ENCODE measurements around the gene CLASRP. TPM values are rescaled to one million over a fixed set of nuclear protein-coding genes. Genes with fewer than 3 reads are reported as not detected.

The CLASRP gene
- total and polyA plus RNA-seq, 2 of the 8 experiments (the other 6 are each of a cell fraction or from before 2014, with no cell fraction given), result 22.3 to 71.7 TPM

DNA sequence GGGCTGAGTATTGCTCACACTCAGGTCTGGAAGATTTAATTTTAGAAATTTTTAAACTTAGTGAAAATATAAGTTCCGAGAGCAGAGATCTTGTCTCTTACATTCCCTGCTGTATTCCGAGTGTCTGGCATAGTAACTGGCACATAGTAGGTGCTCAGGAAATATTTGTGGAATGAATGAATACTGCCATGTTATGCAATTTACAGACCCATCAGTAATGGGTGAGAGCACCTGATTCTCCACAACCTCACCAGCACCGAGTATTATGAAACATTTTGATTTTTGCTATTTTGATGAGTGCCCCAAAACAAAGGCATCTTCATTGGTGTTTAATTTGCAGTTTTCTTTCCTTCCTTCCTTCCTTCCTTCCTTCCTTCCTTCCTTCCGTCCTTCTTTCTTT, 15.8 kb upstream of the CLASRP start:
- 93% methylated on average over 4 of the region's 4 CpGs; no CpG with 5 or more reads in 1 of the 2 experiments for whole genome bisulfite sequencing, 2 experiments (ENCODE audit: extremely low coverage in 1 of 2, insufficient coverage in 1 of 2, insufficient read length in 1 of 2, insufficient replicate concordance in 2 of 2, low coverage in 1 of 2, low lambda C conversion rate in 2 of 2, missing lambda C conversion rate in 1 of 2)
- CTCF ChIA-PET (ENCODE audit: partially characterized antibody), result no interaction called here
- no peak for FAIRE-seq
- TF ChIP-seq KDM5A (IDR thresholded peaks at IDR 0.05; ENCODE audit: low read length) (no peak), CHD1 (IDR thresholded peaks at IDR 0.05; ENCODE audit: low read depth, low read length) (no peak), CBX8 (IDR thresholded peaks at IDR 0.05; ENCODE audit: borderline replicate concordance, low read depth, low read length) (no peak), EZH2 (IDR thresholded peaks at IDR 0.05; ENCODE audit: low read depth, low read length, severe bottlenecking) (no peak), SIRT6 (IDR thresholded peaks at IDR 0.05; ENCODE audit: low read length) (no peak), E2F6 (IDR thresholded peaks at IDR 0.05) (no peak), SIX5 (IDR thresholded peaks at IDR 0.05; ENCODE audit: low read depth, low read length) (no peak), USF2 (IDR thresholded peaks at IDR 0.05; ENCODE audit: low read length) (no peak), POLR2AphosphoS5 (IDR thresholded peaks at IDR 0.05; ENCODE audit: low read depth, low read length) (no peak), ZNF274 (IDR thresholded peaks at IDR 0.05; ENCODE audit: borderline replicate concordance, extremely low read depth, low read length) (no peak), SRF (IDR thresholded peaks at IDR 0.05; ENCODE audit: low read depth, low read length) (no peak), TAF1 (IDR thresholded peaks at IDR 0.05; ENCODE audit: low read depth, low read length) (no peak), SUZ12 (IDR thresholded peaks at IDR 0.05; ENCODE audit: low read length) (no peak)

More for the DNA sequence above, 15.8 kb upstream of the CLASRP start:
- H2BK120ac ChIP-seq (replicated peaks; ENCODE audit: low read depth, low read length), result no peak overlapping the region
- H3K23me2 ChIP-seq (ENCODE audit: low read depth, low read length), result no peaks in the 10 kb centered on the region
- no peaks in the 10 kb centered on the region for H3K79me1 ChIP-seq (ENCODE audit: low read depth, low read length)
- 0 out of 7 replicates have a peak, but pooled peaks cover 0 to 2% (median 0%) of the 10 kb centered on the region in 4 experiments for H3K4me1 ChIP-seq (replicated peaks in 1 of 4; ENCODE audit: control insufficient read depth in 3 of 4, insufficient read depth in 4 of 4, low read length in 3 of 4)
- H3K79me2 ChIP-seq (ENCODE audit: control insufficient read depth in 1 of 2, insufficient read depth in 2 of 2, low read length in 2 of 2), result no peaks in the 10 kb centered on the region
- H4K91ac ChIP-seq (replicated peaks; ENCODE audit: insufficient read length, low read length), result no peak overlapping the region
- H3K56ac ChIP-seq (replicated peaks; ENCODE audit: insufficient read length, low read depth, low read length), result no peak overlapping the region
- no peaks in the 10 kb centered on the region for H4K20me1 ChIP-seq (replicated peaks in 1 of 2; ENCODE audit: control insufficient read depth in 1 of 2, insufficient read depth in 2 of 2, low read length in 2 of 2)
- H2BK5ac ChIP-seq (ENCODE audit: low read depth, low read length), result no peak overlapping the region
- H3K4ac ChIP-seq (replicated peaks; ENCODE audit: insufficient read length, low read depth, low read length), result no peak overlapping the region
- H3K27me3 ChIP-seq (replicated peaks in 1 of 4; ENCODE audit: control insufficient read depth in 3 of 4, extremely low read depth in 1 of 4, insufficient read depth in 3 of 4, low read length in 3 of 4), result no peaks in the 10 kb centered on the region
- H4K8ac ChIP-seq (ENCODE audit: extremely low read depth, insufficient read depth, low read length), result no peak overlapping the region
- no peak overlapping the region for H3K4me3 ChIP-seq (ENCODE audit: extremely low read depth in 1 of 4, insufficient read depth in 2 of 4, low read depth in 3 of 4, low read length in 4 of 4)
- H2BK12ac ChIP-seq (ENCODE audit: low read depth, low read length), result no peak overlapping the region
- H2AFZ ChIP-seq (ENCODE audit: low read length), result no peak overlapping the region
- H2AK5ac ChIP-seq (ENCODE audit: low read depth, low read length), result no peak overlapping the region
- POLR2A ChIA-PET (ENCODE audit: partially characterized antibody), result interaction anchor here (0.6 kb wide), 1 partner anchor 24 kb away, joined by 3 read pairs; no protein-coding TSS in a partner anchor
- H4K5ac ChIP-seq (ENCODE audit: insufficient read length, low read depth, low read length), result no peak overlapping the region
- no peak overlapping the region for H3K4me2 ChIP-seq (ENCODE audit: insufficient read depth in 1 of 2, low read depth in 2 of 2, low read length in 2 of 2)
- DNase-seq (ENCODE audit: low read depth in 1 of 2, low spot score in 2 of 2), result no peak
- H3K14ac ChIP-seq (ENCODE audit: insufficient read length), result no peak overlapping the region
- no peak overlapping the region for H3K27ac ChIP-seq (ENCODE audit: low read depth, low read length)
- no peak overlapping the region for H3K18ac ChIP-seq (ENCODE audit: extremely low read depth, low read length)
- H3K23ac ChIP-seq (ENCODE audit: insufficient read length), result no peak overlapping the region
- no peaks in the 10 kb centered on the region; a peak in 1 of 8 replicates for H3K36me3 ChIP-seq (ENCODE audit: control insufficient read depth in 2 of 4, insufficient read depth in 4 of 4, low read length in 3 of 4)
- H2BK20ac ChIP-seq (ENCODE audit: low read length), result no peak overlapping the region
- H3K9me3 ChIP-seq (ENCODE audit: insufficient read depth in 2 of 2, low read depth in 1 of 2, low read length in 1 of 2), result no peaks in the 10 kb centered on the region
- no peak overlapping the region for H2BK15ac ChIP-seq (ENCODE audit: low read length)
- H3K9ac ChIP-seq (replicated peaks in 1 of 4; ENCODE audit: extremely low read depth in 1 of 4, low read depth in 3 of 4, low read length in 3 of 4), result no peak overlapping the region

All from H1 (cell line).